NCI-H2196 treated with DMSO at 0.1 percent for 48 hours (cell line): Measurements from ENCODE around the gene ADGRG3.

ENCODE experiments used
- DNase-seq: peaks from one replicate; lab custom pipeline; 2025; ENCODE audit not compliant: unreplicated experiment; lab: John Stamatoyannopoulos, UW

ADGRG3 gene

DNA sequence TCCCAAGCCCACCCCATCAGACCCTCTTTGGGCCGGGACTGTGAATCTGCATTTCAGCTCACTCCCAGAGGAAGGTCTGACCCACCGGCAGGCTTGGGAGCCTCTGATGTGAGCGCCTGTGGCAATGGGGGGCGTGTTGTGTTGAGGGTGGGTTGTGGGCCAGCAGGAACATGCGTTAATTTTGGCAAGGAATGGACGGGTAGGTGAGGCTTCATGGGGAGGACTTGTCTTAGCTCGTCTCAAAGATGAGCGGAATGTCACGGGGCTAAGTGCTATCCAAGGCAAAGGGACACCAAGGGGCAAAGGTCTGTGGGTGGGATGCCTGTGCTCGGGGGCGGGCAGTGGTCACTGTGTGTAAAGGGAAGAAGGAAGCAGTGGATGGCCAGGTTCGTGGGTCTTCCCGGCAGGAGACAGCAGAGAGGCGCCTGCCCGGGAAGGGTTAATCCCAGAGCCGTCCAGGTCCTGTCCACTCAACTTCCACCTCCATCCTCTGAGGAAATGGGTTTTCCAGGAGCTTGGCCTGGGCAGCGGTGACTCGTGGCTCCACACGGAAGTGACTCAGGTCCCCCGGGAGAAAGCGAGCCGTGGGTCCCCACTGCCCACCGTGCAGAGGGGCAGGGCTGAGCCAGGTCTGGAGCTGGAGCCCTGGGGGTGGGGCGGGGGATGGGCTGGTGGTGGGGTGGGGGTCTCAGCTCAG lies 22.3 kb upstream of the ADGRG3 start:
- no peak for DNase-seq

- DNase-seq: no peak
These were observed 21.6 kb upstream of the ADGRG3 start for GRCh38 chr16:57646388-57647039.

DNA sequence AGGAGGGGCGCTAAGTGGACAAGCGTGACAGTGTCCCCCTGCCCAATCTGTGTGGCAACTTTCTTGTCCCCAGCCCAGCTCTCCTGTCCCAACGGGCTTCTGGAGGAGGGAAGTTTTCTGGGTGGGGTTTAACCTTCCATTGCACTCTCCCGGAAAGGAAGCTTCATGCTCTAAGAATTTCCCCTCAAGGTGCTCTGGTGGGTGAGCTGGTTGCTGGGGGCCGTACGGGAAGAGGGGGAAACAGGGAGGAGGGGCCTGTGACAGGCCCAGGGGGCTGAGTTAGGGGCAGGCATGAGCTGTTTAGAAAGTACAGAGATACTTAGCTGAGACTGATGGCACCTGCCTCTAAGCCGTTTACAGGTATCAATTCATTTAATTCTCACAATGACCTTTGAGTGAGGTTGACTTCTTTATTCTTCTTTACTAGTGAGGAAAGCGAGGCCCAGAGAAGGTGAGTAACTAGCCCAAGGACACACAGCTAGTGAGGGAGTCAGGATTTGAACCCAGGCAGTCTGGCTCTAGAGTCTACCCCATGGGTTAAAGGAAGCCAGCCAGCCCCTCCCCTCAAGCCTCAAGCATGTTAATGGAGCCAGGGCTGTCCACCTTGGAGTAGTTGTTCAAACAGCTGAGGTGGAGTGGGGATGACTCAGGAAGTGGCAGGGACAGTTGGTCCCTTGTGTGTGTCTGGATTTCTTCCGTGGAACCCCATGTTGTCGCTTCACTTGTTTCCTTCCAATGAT lies 20.8 kb upstream of the ADGRG3 start:
- DNase-seq: no peak

GRCh38 chr16:57648125-57648524 lies 20.0 kb upstream of the ADGRG3 start:
- no peak for DNase-seq

GRCh38 chr16:57648581-57649442 lies 19.3 kb upstream of the ADGRG3 start:
- peak; percentile 29 for DNase-seq

GRCh38 chr16:57649443-57649751 lies 18.7 kb upstream of the ADGRG3 start:
- DNase-seq: no peak

DNA sequence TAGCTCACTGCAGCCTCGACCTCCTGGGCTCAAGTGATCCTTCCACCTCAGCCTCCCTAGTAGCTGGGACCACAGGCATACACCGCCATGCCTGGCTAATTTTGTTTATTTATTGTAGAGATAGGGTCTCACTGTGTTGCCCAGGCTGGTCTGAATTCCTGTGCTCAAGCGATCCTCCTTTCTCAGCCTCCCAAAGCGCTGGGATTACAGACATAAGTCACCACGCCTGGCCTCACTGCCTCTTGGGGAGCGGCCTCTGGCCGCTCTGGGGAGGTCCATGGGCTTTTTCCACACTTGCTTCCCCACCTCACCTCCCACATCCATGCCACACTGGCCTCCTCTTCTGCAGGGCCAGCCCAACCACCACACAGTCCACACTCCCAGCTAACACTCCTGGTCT lies 18.3 kb upstream of the ADGRG3 start:
- no peak for DNase-seq

DNA sequence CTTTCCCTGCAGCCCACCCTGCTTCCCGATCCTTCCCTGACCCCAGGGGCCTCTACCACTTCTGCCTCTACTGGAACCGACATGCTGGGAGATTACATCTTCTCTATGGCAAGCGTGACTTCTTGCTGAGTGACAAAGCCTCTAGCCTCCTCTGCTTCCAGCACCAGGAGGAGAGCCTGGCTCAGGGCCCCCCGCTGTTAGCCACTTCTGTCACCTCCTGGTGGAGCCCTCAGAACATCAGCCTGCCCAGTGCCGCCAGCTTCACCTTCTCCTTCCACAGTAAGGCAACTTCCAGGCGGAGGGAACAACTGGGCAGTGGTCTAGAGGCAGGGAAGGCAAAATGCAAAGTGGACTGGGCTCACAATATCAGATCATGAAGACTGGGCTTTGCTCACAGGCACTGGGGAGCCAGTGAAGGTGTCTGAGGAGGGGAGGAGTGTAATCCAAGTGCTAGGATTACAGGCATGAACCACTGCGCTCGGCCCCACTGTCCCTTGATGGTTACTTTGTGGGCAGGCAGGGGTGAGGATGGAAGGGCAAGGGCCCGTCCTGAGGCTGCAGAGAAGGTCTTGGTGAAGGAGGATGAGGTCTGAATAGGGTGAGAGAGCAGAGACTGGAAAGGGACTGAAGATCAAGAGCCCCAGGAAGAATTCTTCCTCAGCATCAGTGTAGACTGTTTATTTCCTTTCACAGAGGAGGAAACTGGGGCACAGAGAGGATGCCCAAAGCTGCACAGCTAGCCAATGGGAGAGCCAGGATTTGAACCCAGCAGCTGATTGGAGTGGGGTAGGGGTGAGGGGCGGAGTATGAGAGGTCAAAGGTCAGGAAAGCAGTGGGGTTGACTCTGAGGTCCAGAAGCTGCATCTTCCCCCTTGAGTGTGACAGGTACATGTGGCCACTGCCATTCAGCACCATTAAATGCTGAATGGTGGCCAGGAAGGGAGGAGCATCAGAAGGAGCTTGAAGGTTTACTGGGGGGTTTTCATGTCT lies 16.5 kb upstream of the ADGRG3 start:
- no peak for DNase-seq

GRCh38 chr16:57652695-57653471 lies 15.2 kb upstream of the ADGRG3 start:
- no peak for DNase-seq

- DNase-seq: no peak
These were observed 14.2 kb upstream of the ADGRG3 start for GRCh38 chr16:57653936-57654335.

GRCh38 chr16:57656342-57656955 lies 11.7 kb upstream of the ADGRG3 start:
- no peak for DNase-seq

DNA sequence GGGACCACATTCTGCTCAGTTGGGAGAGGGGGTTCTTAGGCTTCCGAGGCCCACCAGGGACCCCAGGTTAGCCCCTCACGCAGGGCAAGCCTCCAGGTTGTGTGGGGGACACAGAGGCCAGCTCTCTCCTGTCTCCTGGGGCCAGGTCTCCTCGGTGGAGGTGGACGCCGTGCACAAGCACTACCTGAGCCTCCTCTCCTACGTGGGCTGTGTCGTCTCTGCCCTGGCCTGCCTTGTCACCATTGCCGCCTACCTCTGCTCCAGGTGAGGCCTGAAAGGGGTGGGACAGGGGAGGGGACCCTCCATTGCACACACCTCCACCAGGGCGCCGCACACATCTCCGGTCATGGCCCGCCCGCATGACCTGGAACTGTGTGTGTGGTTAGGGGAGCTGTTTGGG lies 10.9 kb upstream of the ADGRG3 start:
- DNase-seq: no peak

DNA sequence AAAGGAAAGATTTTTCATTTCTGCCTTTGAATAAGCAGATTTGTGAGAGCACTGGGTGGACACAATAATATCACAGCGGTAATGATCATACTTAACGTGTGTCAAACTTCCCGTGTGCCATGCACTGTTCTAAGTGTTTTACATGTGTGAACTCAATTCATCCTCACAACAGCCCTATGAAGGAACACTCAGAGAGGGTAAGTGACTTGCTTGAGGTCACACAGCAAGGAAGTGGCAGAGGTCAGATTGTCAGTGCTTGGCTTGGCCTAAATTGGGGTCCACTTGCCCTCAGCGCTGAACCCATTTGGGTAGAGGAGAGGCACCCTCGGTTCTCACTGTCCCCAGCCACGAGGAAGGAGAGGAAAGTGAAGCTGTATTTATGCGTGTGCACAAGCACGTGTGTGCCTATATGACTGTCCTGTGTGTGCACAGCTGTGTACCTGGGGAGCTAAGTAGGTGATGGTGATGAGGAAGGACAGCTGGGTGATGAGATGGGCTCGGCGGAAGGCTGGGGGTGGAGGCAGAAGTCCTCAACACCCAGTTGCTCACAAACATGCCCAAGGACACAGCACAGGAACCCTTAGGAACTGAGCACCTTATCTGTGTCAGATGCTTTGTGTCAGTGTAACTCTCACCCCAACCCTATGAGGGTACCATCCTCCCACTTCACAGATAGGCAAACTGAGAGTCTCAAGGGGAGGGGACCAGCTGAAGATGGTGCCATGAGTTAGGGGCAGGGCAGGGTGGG lies 9.8 kb upstream of the ADGRG3 start:
- DNase-seq: no peak

GRCh38 chr16:57658878-57659674 lies 9.0 kb upstream of the ADGRG3 start:
- no peak for DNase-seq

GRCh38 chr16:57660715-57661463 lies 7.2 kb upstream of the ADGRG3 start:
- no peak for DNase-seq

- no peak for DNase-seq
These were observed 6.6 kb upstream of the ADGRG3 start for GRCh38 chr16:57661510-57661909.
